HG03095 (cell line): ENCODE measurements around the gene JAK1.
"Not testable (repeated sequence)": the region's sequence is repeated elsewhere in the genome, so short reads cannot be mapped to it uniquely, and the experiment has no call there.

ENCODE experiments used
- ATAC-seq: cut with Tn5 transposase; IDR thresholded peaks from one replicate; pipeline ENCODE4 v1.9.1; 2021; ENCODE audit warnings: moderate library complexity; ENCODE audit not compliant: unreplicated experiment

The JAK1 gene

DNA sequence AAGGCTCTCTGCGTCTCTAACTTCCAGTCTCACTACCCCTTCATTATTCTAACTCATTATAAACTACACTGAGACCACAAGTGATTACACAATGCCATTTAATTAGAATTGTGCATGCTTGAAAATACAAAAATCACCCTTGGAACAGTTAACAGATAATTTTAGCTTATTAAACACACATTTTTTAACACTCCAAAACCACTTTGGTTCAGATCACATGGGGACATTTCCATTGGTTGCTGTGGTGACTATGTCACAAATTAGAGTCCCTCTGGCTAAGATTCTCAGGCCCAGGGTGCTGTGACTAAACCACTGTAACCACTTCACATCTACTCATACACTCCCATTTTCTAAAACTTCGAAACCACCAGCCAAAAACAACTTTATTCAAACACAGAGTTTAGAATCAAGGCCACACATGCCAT lies 43.0 kb downstream of the JAK1 start:
- no peak for ATAC-seq

DNA sequence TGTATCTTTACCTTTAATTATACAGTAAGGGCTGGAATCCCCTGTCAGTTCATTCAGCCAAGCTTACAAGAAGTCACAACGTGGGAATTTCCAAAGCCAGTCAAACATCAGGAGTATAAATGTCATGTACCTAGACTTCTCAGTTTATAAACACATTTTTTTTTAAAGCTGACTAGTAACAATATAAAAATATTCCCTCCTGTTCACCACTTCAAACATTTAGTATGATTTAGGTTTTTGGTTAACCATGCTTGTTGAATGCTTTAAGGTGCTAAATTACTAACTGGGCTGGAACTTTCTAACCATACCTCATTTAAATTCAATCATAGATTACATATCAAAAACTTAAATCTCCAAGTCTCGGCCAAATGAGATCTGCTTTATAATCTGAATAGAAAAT lies 44.0 kb downstream of the JAK1 start:
- ATAC-seq: no peak

- ATAC-seq: no peak
Measured at GRCh38 chr1:64921771-64922170, 44.6 kb downstream of the JAK1 start.

DNA sequence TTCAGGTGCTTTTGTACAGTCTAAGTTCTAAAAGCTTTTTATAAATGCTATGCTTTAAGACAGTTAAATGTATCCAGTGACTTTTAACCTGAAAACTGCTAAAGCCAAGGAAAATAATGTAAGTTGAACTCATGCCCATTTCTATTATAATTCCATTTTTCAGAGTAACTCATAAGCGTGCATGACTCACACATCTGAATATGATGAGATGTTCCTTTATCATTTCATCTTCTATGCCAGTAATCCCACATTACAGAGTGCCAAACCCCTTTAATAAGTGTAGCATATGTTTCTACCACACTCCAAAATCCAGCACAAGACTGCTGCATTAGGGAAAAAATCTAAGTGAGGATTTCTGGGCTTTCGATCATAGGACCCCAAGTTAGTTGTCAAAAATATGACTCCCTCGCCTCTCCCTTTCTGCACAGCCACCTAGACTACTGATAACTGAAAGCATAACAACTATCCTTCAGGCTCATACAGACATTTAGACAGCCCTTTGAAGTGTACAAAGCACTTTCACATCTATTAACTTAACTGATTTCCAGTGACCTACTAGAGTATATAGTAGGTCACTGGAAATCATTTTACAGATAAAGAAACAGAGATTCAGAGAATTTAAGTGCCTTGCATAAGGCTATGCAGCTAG lies 45.3 kb downstream of the JAK1 start:
- ATAC-seq: no peak

DNA sequence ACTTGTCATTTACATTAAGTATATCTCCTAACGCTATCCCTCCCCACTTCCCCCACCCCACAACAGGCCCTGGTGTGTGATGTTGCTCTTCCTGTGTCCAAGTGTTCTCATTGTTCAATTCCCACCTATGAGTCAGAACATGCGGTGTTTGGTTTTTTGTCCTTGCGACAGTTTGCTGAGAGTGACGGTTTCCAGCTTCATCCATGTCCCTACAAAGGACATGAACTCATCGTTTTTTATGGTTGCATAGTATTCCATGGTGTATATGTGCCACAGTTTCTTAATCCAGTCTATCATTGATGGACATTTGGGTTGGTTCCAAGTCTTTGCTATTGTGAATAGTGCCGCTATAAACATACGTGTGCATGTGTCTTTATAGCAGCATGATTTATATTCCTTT lies 47.2 kb downstream of the JAK1 start:
- ATAC-seq: not testable (repeated sequence)

DNA sequence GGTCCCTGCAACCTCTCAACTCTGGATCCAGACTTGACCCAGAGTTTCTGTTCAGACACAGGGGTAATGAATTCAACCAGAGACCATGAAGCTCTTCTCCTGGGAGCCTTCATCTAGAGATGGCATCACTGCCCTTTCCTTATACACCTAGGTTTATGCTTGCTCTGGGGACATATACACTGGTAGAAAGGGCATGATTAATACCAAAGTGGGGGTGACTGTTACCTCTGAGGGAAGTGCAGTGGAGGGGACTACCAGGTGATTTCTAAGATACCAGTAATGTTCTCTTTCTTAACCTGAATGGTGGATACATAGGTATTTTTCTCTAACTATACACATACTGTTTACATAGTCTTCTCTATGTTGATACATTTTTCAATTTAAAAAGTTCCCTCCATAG lies 48.4 kb downstream of the JAK1 start:
- ATAC-seq: no peak

GRCh38 chr1:64917328-64917861 lies 49.0 kb downstream of the JAK1 start:
- no peak for ATAC-seq

GRCh38 chr1:64915381-64916274 lies 50.7 kb downstream of the JAK1 start:
- ATAC-seq: no peak

DNA sequence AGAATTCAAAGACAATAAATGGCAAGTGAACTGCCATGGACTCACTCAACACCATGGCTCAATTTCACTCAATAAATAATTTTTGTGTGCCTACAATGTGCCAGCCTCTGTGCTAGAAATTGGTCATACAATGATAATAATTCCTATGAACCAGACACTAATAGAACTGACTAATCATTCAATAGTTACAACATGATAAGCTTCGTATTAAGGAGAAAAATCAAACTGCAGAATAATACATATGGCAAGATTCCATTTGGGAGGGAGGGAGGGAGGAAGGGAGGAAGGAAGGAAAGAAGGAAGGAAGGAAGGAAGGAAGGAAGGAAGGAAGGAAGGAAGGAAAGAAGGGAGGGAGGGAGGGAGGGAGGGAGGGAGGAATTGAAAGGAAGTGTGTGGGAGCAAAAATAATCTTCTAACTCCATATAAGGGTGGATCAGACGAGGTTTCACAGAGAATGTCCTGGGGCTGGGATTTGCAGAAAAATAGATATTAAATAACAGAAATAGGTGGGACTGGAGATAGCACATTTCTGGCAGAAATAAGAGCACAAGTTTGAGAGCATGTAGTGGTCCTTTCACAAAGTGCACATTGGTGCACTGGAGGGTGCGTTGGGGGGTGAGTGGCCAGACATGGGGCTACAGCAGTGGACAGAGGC lies 52.9 kb downstream of the JAK1 start:
- ATAC-seq: no peak

- ATAC-seq: no peak
Measured at GRCh38 chr1:64912191-64912590, 54.2 kb downstream of the JAK1 start.

- ATAC-seq: no peak
Measured at GRCh38 chr1:64911326-64911725, 55.0 kb downstream of the JAK1 start.

DNA sequence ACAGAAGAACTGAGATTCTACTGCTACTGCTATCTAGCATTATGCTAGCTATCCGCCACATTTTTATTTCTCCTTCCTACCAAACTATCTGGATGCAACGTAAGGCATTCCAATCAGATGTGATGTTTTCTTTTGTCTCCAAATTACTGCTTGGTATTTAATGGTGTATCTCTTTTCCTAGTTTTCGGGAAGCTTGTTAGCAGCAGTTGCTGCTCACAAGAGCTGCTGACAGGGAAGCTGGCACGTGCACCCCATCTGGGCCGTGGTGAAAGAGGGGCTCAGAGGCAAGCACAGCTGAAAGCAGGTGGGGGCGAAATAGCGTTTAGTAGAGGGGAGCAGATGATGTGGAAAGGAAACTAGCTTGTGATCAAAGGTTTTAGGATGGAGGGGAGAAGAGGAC lies 57.3 kb downstream of the JAK1 start:
- ATAC-seq: no peak

GRCh38 chr1:64908575-64908974 lies 57.8 kb downstream of the JAK1 start:
- ATAC-seq: no peak

DNA sequence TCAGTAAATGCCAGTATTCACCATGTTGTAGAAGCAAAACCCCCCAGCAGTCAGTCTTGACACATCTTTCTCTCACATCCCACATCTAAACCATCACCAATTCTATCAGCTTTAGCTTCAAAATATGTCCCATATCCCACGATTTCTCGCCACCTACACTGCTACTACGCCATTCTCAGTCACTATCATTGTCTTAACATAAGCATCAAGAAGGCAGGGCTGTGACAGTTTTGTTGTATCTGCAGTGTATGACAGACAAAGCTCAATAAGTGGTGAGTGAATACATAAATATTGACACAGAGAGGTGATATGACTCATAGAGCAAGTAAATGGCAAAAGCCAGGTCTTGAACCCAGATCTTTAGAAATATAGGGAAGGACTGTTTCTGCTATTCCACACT lies 59.9 kb downstream of the JAK1 start:
- ATAC-seq: no peak

- ATAC-seq: no peak
Measured at GRCh38 chr1:64903593-64903992, 62.8 kb downstream of the JAK1 start.

GRCh38 chr1:64901663-64902062 lies 64.7 kb downstream of the JAK1 start:
- no peak for ATAC-seq

DNA sequence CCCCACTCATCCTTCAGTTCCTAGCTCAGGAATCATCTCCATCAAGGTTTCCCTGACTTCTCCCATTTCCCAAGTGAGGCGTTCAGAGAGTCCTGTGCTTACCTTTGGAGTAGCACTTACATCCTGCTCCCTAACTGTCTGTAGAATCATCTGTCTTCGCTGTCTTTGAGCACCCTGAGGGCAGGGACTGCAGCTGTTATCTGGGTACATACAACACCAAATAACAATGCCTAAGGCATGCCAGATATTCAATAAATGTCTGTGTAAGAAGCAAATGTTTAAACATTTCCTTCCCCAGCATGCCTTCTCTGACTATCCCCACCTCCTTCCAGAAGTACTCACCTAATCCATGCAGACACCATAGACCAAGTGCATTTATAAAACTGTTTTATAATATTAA lies 65.4 kb downstream of the JAK1 start:
- no peak for ATAC-seq

GRCh38 chr1:64898107-64898861 lies 68.1 kb downstream of the JAK1 start:
- peak; percentile 55 for ATAC-seq

DNA sequence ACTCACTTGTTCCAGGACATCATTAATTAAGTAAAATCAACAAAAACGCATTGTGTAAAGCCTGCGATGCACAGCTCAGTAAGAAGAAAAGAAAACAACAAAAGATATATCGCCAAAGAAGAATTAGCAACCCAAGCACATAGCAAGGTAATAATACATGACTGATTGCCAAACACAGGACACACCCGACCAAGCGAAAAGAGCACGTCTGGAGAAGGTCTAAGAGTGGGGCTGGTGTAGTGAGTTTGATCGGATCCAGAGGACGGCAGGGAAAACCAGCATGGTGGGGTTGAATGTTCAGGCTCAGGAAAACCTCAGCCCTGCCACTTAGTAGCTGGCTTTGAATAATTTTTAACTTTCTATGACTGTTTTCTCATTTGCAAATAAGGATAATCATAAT lies 69.8 kb downstream of the JAK1 start:
- ATAC-seq: no peak

DNA sequence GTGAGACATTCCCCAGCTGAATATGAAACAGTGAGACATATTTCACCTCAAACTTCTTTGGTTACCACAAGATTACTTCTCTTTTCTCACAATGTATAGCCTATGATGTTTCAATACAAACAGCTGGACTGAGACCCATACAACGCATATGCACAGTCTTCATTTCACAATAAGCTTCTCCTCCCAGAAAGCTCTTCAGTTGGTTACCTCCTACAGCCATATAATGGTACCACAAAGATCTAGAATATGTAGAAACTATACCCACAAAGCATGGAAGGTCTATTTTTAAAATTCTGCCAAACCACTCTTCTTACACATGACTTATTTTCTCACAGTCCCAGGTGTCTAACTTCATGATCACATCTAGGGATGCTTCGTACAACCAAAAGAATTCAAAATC lies 70.8 kb downstream of the JAK1 start:
- ATAC-seq: peak; percentile 74
